Panc1 (cell line): Measurements from ENCODE around the gene NUP188.

Experiments used
- POLR2AphosphoS5 ChIP-seq: IDR thresholded peaks from 2 replicates; pipeline ENCODE4 v1.6.1; 2012; ENCODE audit warnings: mild to moderate bottlenecking, low read depth, low read length, moderate library complexity
- SIN3A ChIP-seq: IDR thresholded peaks from 2 replicates; pipeline ENCODE4 v1.6.1; 2012; ENCODE audit warnings: low read depth, mild to moderate bottlenecking, low read length, moderate library complexity, borderline replicate concordance; ENCODE audit not compliant: insufficient read depth

DNA sequence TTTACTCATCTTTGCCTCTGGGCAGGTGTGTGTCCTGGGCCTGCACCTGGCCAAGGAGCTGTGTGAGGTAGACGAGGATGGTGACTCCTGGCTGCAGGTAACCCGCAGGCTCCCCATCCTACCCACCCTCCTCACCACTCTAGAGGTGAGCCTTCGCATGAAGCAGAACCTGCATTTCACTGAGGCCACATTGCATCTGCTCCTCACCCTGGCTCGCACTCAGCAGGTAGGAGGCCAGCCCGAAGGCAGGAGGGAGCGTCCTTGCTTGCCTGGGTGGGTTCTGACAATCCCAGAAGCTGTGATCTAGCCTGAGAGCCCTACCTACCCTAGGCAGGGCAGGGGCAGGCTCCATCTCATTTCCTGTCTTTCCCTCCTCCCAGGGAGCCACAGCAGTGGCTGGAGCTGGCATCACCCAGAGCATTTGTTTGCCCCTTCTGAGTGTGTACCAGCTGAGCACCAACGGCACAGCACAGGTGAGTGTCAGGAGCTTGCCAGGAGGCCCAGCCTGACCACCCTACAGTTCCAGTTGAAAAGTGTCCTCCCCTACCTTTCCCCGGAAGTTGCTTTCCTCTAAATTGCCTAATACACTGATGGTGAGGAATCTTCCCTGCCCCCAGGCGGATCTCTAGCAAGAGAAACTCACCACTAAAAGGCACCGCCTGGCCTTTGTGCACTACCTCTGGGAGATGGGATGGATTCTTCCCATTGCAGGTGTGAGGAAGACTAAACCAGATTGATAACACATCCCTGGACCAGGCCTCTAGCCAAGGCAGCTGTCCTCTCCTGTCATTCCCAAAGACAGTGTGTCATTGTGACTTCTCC, 54.2 kb downstream of the NUP188 start:
- TF ChIP-seq POLR2AphosphoS5, result no peak
- TF ChIP-seq SIN3A, result no peak
